ENCODE measurements around the gene CCL2.

Gene CCL2

DNA sequence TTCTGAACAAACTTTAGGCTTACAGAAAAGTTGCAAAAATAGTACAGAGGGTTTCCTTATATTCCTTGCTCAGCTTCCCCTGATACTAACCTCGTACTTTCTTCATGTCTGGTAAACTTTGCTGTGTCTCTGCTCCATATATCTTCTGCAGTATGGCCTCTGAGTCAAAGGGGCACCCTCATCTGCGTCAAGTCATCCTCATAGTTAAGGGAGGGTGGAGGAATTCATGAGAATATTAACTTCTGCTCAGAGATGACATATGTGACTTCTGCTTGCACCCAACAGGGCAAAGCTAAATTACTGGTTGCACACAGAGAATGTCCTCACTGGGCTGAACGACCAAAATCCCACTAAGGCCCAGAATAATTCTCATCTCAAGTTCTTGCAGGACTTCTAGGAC is 10.6 kb downstream of the CCL2 start:
- POLR2A ChIA-PET: no interaction called here
- CTCF ChIA-PET: no interaction called here
- TF ChIP-seq BHLHE40 (IDR thresholded peaks at IDR 0.05; ENCODE audit: borderline replicate concordance) (no peak), ARNT (IDR thresholded peaks at IDR 0.05) (no peak), HDGF (IDR thresholded peaks at IDR 0.05; ENCODE audit: borderline replicate concordance) (no peak), SUZ12 (IDR thresholded peaks at IDR 0.05) (no peak), LEF1 (IDR thresholded peaks at IDR 0.05; ENCODE audit: borderline replicate concordance) (no peak), TARDBP (IDR thresholded peaks at IDR 0.05) (no peak), ELF4 (IDR thresholded peaks at IDR 0.05) (no peak), SP1 (IDR thresholded peaks at IDR 0.05) (no peak), ZNF384 (IDR thresholded peaks at IDR 0.05) (no peak), L3MBTL2 (conservative IDR thresholded peaks at IDR 0.05) (no peak), FOXA1 (IDR thresholded peaks at IDR 0.05) (no peak), CTBP1 (IDR thresholded peaks at IDR 0.05; ENCODE audit: borderline replicate concordance) (no peak), FOXK2 (IDR thresholded peaks at IDR 0.05) (no peak), FOXM1 (IDR thresholded peaks at IDR 0.05; ENCODE audit: borderline replicate concordance) (no peak), NFRKB (IDR thresholded peaks at IDR 0.05) (no peak)
- TF ChIP-seq, protein P1, sequence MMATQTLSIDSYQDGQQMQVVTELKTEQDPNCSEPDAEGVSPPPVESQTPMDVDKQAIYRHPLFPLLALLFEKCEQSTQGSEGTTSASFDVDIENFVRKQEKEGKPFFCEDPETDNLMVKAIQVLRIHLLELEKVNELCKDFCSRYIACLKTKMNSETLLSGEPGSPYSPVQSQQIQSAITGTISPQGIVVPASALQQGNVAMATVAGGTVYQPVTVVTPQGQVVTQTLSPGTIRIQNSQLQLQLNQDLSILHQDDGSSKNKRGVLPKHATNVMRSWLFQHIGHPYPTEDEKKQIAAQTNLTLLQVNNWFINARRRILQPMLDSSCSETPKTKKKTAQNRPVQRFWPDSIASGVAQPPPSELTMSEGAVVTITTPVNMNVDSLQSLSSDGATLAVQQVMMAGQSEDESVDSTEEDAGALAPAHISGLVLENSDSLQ (IDR thresholded peaks at IDR 0.05): no peak
- no peak for DNase-seq (ENCODE audit: extremely low spot score)

DNA sequence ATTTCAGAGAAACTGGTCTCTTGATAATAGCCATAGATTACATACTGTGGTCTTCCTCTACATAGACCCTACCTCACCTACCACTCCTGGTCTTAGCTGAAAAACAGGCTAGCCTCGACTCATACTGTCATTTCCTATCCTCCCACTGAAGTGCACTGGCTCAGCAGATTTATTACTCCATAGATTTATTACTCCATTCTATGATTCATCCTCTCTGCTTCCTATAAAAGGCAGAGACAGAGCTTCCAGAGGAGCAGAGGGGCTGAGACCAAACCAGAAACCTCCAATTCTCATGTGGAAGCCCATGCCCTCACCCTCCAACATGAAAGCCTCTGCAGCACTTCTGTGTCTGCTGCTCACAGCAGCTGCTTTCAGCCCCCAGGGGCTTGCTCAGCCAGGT is 14.9 kb downstream of the CCL2 start, which contains the start of gene CCL7:
CCL7 (plus strand) TSS at position 253 of the 400 bp plus-strand sequence; CDS start at position 323, 70 bp downstream.
- TF ChIP-seq NFRKB (IDR thresholded peaks at IDR 0.05) (no peak), FOXK2 (IDR thresholded peaks at IDR 0.05) (no peak), ARNT (IDR thresholded peaks at IDR 0.05) (no peak), CTBP1 (IDR thresholded peaks at IDR 0.05; ENCODE audit: borderline replicate concordance) (no peak), SUZ12 (IDR thresholded peaks at IDR 0.05) (no peak), TARDBP (IDR thresholded peaks at IDR 0.05) (no peak), L3MBTL2 (conservative IDR thresholded peaks at IDR 0.05) (no peak), LEF1 (IDR thresholded peaks at IDR 0.05; ENCODE audit: borderline replicate concordance) (no peak), SP1 (IDR thresholded peaks at IDR 0.05) (no peak)
- TF ChIP-seq, protein P1 (IDR thresholded peaks at IDR 0.05): no peak
- ChIA-PET POLR2A (no interaction called here), CTCF (no interaction called here)
- DNase-seq (ENCODE audit: extremely low spot score): no peak

DNA sequence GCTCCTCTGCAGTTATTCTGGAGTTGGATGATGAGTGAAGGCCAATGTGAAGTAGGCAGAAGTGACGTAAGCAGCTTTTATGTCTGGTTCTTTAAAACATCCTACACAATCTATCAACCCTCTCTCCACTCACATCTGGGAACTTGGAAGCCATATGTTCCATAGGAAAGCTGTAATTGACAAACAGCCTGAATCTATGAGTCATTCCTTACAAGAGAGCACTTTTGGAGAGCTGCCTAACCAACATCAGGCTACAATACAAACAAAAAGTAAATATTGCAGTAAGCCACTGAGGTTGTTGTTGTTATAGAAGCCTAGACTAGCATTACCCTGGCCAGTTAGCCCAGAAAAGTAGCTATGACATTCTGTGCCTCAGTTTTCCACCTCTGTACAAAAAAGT is 20.8 kb downstream of the CCL2 start:
- TF ChIP-seq SP1 (IDR thresholded peaks at IDR 0.05) (no peak), TARDBP (IDR thresholded peaks at IDR 0.05) (no peak), NFRKB (IDR thresholded peaks at IDR 0.05) (no peak), ELF4 (IDR thresholded peaks at IDR 0.05) (no peak), BHLHE40 (IDR thresholded peaks at IDR 0.05; ENCODE audit: borderline replicate concordance) (no peak), L3MBTL2 (conservative IDR thresholded peaks at IDR 0.05) (no peak), ARNT (IDR thresholded peaks at IDR 0.05) (no peak), FOXM1 (IDR thresholded peaks at IDR 0.05; ENCODE audit: borderline replicate concordance) (no peak), FOXA1 (IDR thresholded peaks at IDR 0.05) (no peak), SUZ12 (IDR thresholded peaks at IDR 0.05) (no peak), LEF1 (IDR thresholded peaks at IDR 0.05; ENCODE audit: borderline replicate concordance) (no peak), ZNF384 (IDR thresholded peaks at IDR 0.05) (no peak), HDGF (IDR thresholded peaks at IDR 0.05; ENCODE audit: borderline replicate concordance) (no peak), CTBP1 (IDR thresholded peaks at IDR 0.05; ENCODE audit: borderline replicate concordance) (no peak)
- TF ChIP-seq, protein P1 (IDR thresholded peaks at IDR 0.05): no peak
- ChIA-PET POLR2A (no interaction called here), CTCF (no interaction called here)
- no peak for DNase-seq (ENCODE audit: extremely low spot score)

DNA sequence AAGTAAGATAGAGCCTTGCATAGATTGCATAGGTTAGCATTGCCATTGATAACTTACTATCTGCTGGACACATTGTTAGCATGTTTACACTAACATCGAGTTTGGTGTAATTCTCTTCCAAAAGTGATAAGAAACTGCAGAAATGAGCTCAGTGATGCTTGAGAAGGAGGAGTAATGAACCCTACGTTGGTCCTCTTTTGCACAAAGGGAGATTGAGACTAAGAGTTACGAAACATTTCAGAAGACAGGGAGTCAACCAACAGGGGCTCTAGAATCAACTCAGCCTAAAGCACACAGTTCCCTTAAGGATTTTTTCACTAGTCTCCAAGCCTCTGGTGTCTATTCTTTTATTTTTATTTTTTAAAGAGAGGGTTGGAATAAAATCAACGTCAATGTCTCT is 21.7 kb downstream of the CCL2 start:
- no peak for DNase-seq (ENCODE audit: extremely low spot score)
- ChIA-PET CTCF (no interaction called here), POLR2A (no interaction called here)
- TF ChIP-seq HDGF (IDR thresholded peaks at IDR 0.05; ENCODE audit: borderline replicate concordance) (no peak), ARNT (IDR thresholded peaks at IDR 0.05) (no peak), FOXK2 (IDR thresholded peaks at IDR 0.05) (no peak), SP1 (IDR thresholded peaks at IDR 0.05) (no peak), LEF1 (IDR thresholded peaks at IDR 0.05; ENCODE audit: borderline replicate concordance) (no peak), NFRKB (IDR thresholded peaks at IDR 0.05) (no peak)

DNA sequence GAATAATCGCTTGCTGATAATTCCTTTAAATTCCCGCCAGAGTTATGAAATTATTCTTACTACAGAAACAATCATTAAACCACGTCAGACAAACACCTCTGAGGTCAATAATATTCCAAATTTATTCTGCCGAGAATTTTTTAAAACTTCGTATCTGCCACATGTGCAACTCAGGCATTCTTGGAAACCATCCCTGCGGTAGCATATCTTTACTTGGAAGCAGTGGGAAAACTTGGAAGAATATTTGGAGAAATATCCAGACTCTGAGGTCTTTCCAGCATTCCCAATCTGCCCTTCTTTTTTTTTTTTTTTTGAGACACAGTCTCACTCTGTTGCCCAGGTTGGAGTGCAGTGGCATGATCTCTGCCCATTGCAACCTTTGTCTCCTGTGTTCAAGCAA is 28.5 kb downstream of the CCL2 start:
- POLR2A ChIA-PET: no interaction called here
- CTCF ChIA-PET: no interaction called here
- TF ChIP-seq L3MBTL2 (conservative IDR thresholded peaks at IDR 0.05) (no peak), ELF4 (IDR thresholded peaks at IDR 0.05) (no peak), ARNT (IDR thresholded peaks at IDR 0.05) (no peak), BHLHE40 (IDR thresholded peaks at IDR 0.05; ENCODE audit: borderline replicate concordance) (no peak), FOXA1 (IDR thresholded peaks at IDR 0.05) (no peak), TARDBP (IDR thresholded peaks at IDR 0.05) (no peak), FOXK2 (IDR thresholded peaks at IDR 0.05) (no peak), SP1 (IDR thresholded peaks at IDR 0.05) (no peak), SUZ12 (IDR thresholded peaks at IDR 0.05) (no peak), NFRKB (IDR thresholded peaks at IDR 0.05) (no peak), ZNF384 (IDR thresholded peaks at IDR 0.05) (no peak), CTBP1 (IDR thresholded peaks at IDR 0.05; ENCODE audit: borderline replicate concordance) (no peak), LEF1 (IDR thresholded peaks at IDR 0.05; ENCODE audit: borderline replicate concordance) (no peak), HDGF (IDR thresholded peaks at IDR 0.05; ENCODE audit: borderline replicate concordance) (no peak), FOXM1 (IDR thresholded peaks at IDR 0.05; ENCODE audit: borderline replicate concordance) (no peak)
- TF ChIP-seq, protein P1 (IDR thresholded peaks at IDR 0.05): no peak
- no peak for DNase-seq (ENCODE audit: extremely low spot score)
